NT2/D1 (cell line): ENCODE data around the gene MAGI1.

ENCODE experiments used
- DNase-seq: peaks from one replicate; pipeline ENCODE4 v3.0.0-alpha.2; 2011; ENCODE audit warnings: low read depth, low spot score
- H3K27me3 ChIP-seq: 2 replicates; pipeline ENCODE4 v1.6.0; 2011; ENCODE audit warnings: mild to moderate bottlenecking; ENCODE audit not compliant: insufficient read length, insufficient read depth
- H3K36me3 ChIP-seq: 2 replicates; pipeline ENCODE4 v1.6.1; 2011; ENCODE audit warnings: mild to moderate bottlenecking, low read length, mixed read lengths; ENCODE audit not compliant: insufficient read depth, insufficient read length
- H3K4me1 ChIP-seq: 2 replicates; pipeline ENCODE4 v1.5.1; 2011; ENCODE audit not compliant: insufficient read depth, insufficient read length
- H3K4me3 ChIP-seq: 2 replicates; pipeline ENCODE4 v1.5.1; 2011; ENCODE audit warnings: low read depth; ENCODE audit not compliant: insufficient read length
- H3K9ac ChIP-seq: 2 replicates; pipeline ENCODE4 v1.6.0; 2011; ENCODE audit warnings: low read depth; ENCODE audit not compliant: insufficient read length
- H3K9me3 ChIP-seq: 2 replicates; pipeline ENCODE4 v1.5.1; 2011; ENCODE audit warnings: mild to moderate bottlenecking, low read length; ENCODE audit not compliant: insufficient read depth
- SUZ12 ChIP-seq: IDR thresholded peaks from 2 replicates; pipeline ENCODE4 v1.6.1; 2011; ENCODE audit not compliant: insufficient read length, insufficient read depth; ENCODE audit errors: extremely low read depth
- YY1 ChIP-seq: IDR thresholded peaks from 2 replicates; pipeline ENCODE4 v1.6.1; 2011; ENCODE audit not compliant: insufficient read length, insufficient read depth
- ZNF274 ChIP-seq: IDR thresholded peaks from 2 replicates; pipeline ENCODE4 v1.6.1; 2011; ENCODE audit warnings: mild to moderate bottlenecking, low read depth, low read length

MAGI1 gene

DNA sequence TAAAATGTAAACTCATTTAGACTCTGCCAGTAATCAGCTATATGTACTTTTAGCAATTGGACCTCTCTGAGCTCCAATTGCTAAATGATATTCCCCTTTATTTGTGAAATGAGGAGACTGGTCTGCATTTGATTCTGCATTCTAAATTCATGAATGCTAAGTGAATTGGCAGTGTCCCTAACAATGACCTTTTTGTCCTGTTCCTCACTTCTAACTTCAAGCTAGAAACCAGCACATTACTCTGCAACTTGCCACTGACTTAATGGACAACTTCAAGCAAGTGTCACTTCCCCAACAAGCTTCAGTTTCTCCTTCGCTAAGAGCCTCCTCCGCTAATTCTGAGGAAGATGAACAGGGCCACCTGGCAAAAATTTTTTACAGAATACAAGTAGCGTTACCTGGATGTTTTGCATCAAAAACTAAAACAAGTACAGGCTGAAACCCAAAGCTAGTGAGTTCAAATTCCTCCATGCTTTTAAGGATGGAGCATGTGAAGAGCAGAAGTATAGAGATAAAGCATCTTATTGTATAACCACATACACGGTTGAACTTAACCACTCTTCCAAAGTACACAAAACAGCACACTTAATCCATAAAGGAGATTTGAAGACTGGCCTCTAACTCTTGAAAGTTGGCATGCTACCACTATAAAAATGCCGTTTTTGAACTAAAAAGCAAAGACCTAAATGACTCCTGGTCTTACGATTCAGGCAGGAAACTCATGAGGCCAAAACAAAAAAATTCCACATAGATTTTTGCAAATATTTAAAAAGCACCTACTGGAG, 207.6 kb downstream of the MAGI1 start:
- TF ChIP-seq ZNF274 (no peak), YY1 (no peak), SUZ12 (no peak)
- Histone ChIP-seq H3K9ac (no peak overlapping the region), H3K4me3 (no peak overlapping the region), H3K9me3 (no peaks in the 10 kb centered on the region), H3K27me3 (no peaks in the 10 kb centered on the region), H3K4me1 (no peaks in the 10 kb centered on the region), H3K36me3 (no peaks in the 10 kb centered on the region)
- no peak for DNase-seq

DNA sequence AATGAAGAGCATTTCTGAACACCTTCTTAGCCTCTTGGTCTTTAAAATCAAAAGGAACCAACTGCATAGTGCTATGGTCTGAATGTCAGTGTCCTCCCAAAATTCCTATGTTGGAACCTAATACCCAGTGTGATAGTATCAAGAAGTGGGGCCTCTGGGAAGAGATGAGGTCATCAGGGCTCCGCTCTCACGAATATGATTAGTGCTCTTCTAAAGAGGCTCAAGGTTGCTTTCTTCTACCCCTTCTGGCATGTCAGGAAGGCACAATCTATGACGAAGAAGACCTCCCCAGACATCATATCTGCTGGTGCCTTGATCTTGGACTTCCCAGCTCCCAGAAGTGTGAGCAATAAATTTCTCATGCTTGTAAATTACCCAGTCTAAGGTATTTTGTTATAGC, 209.5 kb downstream of the MAGI1 start:
- Histone ChIP-seq H3K9me3 (no peaks in the 10 kb centered on the region), H3K27me3 (no peaks in the 10 kb centered on the region), H3K36me3 (no peaks in the 10 kb centered on the region), H3K9ac (no peak overlapping the region), H3K4me3 (no peak overlapping the region), H3K4me1 (no peaks in the 10 kb centered on the region)
- DNase-seq: no peak
- no peak for TF ChIP-seq YY1
- TF ChIP-seq SUZ12: no peak
- TF ChIP-seq ZNF274: no peak

- TF ChIP-seq SUZ12 (no peak), YY1 (no peak), ZNF274 (no peak)
- Histone ChIP-seq H3K9ac (no peak overlapping the region), H3K4me1 (no peaks in the 10 kb centered on the region), H3K9me3 (no peaks in the 10 kb centered on the region), H3K4me3 (no peak overlapping the region), H3K27me3 (no peaks in the 10 kb centered on the region), H3K36me3 (no peaks in the 10 kb centered on the region)
- peak; percentile 15 for DNase-seq
Measured at GRCh38 chr3:65828706-65829105, 210.0 kb downstream of the MAGI1 start.

- Histone ChIP-seq H3K27me3 (no peaks in the 10 kb centered on the region), H3K36me3 (no peaks in the 10 kb centered on the region), H3K4me1 (no peaks in the 10 kb centered on the region), H3K4me3 (no peak overlapping the region), H3K9ac (no peak overlapping the region), H3K9me3 (no peaks in the 10 kb centered on the region)
- TF ChIP-seq ZNF274: no peak
- TF ChIP-seq YY1: no peak
- no peak for TF ChIP-seq SUZ12
- DNase-seq: no peak
Measured at GRCh38 chr3:65827076-65827475, 211.6 kb downstream of the MAGI1 start.

- no peaks in the 10 kb centered on the region for H3K9me3 ChIP-seq
- no peaks in the 10 kb centered on the region for H3K27me3 ChIP-seq
- H3K36me3 ChIP-seq: no peaks in the 10 kb centered on the region
- TF ChIP-seq ZNF274: no peak
- no peak for TF ChIP-seq SUZ12
- TF ChIP-seq YY1: no peak
- no peak overlapping the region for H3K4me3 ChIP-seq
- no peak for DNase-seq
- H3K9ac ChIP-seq: no peak overlapping the region
- H3K4me1 ChIP-seq: no peaks in the 10 kb centered on the region
Measured at GRCh38 chr3:65824166-65824565, 214.6 kb downstream of the MAGI1 start.

DNA sequence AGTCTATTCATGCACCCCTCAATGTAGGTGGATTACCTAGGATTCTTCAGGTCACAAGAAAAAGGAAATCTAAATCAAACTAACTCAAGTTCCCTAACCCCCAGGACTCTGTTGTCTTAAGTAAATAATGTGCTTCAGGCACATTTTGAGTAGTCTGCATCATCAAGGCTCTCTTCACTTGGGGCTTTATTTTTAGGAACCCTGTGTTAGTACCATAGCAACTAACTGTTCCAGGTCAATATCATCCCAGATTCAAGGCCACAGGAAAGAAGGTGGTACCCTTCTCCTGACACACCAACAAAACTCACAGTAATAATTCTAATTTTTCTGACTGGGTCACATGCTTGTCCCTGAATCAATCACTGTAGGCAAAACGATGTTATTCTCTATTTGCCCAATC, 218.1 kb downstream of the MAGI1 start:
- Histone ChIP-seq H3K36me3 (no peaks in the 10 kb centered on the region), H3K9ac (no peak overlapping the region), H3K27me3 (no peaks in the 10 kb centered on the region), H3K4me1 (no peaks in the 10 kb centered on the region), H3K9me3 (no peaks in the 10 kb centered on the region), H3K4me3 (no peak overlapping the region)
- no peak for DNase-seq
- TF ChIP-seq SUZ12: no peak
- TF ChIP-seq YY1: no peak
- TF ChIP-seq ZNF274: no peak

DNA sequence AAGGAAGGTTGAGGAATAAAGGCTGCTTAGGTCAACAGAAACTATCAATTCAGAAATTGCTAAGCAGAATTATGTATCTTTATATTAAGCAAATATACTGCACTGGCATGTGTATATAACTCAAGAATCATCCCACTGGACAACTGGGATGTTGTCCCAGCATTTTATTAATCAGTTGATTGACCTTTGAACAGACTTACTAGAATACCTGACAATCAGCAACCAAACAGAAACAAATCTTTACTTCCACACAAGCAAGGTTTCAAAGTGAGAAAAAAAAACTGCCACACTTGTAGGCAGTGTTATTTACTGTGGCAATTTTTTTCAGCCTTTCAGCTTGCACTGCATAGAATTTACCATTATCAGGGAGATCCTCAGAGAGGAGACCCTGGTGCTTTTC, 218.8 kb downstream of the MAGI1 start:
- Histone ChIP-seq H3K9ac (no peak overlapping the region), H3K27me3 (no peaks in the 10 kb centered on the region), H3K9me3 (no peaks in the 10 kb centered on the region), H3K4me3 (no peak overlapping the region), H3K4me1 (no peaks in the 10 kb centered on the region), H3K36me3 (no peaks in the 10 kb centered on the region)
- TF ChIP-seq YY1 (no peak), ZNF274 (no peak), SUZ12 (no peak)
- no peak for DNase-seq
